GM19324 (cell line): ENCODE results near the gene TK2.
"Not testable (repeated sequence)": the region's sequence is repeated elsewhere in the genome, so short reads cannot be mapped to it uniquely, and the experiment has no call there.

Experiments
- ATAC-seq: cut with Tn5 transposase; IDR thresholded peaks from one replicate; pipeline ENCODE4 v1.9.1; 2021; ENCODE audit warnings: mild to moderate bottlenecking, moderate library complexity; ENCODE audit not compliant: unreplicated experiment, low FRiP score

TK2 gene

DNA sequence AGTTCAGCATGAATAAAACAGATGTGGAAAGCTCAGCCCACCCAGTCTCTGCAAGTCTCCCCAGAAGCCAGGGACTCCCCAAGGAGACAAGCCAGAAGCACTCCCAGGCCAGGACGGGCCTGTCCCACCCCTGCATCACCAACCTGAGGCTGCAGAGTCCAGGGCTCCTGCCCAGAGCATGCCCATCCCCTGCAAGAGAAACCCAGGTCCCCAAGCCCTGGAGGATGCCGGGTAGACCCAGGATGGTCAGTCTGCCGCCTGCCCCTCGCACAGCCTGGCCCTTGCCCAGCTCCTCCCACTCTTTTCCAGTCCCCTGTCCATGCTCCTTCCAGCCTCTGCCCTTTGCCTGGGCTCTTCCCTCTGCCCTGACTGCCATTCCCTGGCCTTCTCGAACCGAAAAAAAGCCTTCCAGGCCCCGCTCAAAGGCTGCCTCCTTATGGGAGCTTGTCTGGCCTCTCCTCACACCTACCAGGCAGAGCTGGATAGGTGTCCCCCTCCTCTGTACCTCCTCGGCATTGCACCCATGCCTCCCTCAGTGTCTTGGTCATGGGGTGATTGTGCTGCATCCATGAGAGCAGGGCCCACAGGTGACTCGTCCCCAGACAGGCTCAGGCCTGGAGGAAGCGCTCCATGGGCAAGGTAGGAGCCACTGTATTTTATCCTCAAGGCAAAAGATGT, 78.1 kb downstream of the TK2 start:
- ATAC-seq = no peak

DNA sequence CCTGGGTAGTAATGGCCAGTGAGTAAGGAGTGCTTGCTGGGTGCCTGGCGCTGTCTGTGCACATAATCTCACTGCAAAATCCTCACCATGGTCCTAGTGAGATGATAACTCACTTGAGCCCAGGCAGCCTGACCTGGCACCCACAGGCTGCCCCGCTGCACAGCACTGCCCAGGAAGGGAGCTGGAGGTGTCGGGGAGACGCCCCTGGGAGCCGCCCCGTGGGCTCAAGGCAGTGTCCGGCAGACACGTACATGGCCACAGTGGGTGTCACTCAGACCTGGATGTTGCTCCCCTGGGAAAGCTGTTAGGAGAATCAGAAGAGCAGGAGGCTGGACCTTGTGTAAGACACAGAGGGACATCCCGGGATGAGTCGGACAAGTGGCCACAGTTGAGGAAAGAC, 78.7 kb downstream of the TK2 start:
- no peak for ATAC-seq

DNA sequence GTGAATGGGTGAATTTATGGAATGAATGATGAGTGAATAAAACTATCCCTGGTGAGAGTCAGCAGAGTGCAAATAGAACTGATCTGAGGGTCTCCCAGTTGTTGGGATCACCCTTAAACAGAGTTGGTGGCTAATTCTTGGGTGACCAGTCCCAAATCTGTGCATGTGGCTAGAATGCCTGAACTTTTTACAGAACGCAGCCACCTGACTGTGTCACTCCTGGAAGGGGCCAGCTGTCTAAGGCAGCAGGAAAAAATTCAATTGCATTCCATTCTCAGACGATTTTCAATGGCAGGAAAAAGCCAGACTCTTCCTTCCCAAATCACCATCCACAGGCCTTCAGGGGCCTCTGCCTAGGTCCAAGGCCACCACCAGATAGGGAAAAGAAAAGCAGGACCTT, 79.4 kb downstream of the TK2 start:
- no peak for ATAC-seq

DNA sequence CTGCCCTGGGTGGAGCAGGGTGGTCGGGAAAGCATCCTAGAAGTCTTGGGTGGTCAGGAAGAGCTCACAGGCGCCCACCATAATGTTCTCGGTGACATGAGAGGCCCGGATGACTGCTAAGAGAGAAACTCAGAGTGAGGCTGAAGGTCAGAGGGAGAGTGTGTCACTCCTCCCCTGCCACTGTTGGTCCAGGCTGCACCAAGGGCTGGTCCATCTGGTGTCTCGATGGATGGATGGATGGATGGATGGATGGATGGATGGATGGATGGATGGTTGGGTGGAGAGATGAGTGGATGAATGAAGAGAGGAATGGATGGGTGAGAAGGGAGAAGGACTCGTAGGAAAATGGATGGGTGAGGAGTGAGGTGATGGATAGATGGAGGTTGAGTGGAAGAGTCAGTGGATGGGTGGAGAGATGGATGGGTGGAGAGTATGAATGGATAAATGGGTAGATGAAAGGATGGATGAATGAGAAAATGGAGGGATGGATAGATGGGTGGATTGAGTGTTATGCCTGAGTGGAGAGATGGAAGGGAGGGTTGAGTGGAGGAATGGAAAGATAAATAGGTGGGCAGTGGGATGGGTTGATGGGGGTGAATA, 79.9 kb downstream of the TK2 start:
- no peak for ATAC-seq

DNA sequence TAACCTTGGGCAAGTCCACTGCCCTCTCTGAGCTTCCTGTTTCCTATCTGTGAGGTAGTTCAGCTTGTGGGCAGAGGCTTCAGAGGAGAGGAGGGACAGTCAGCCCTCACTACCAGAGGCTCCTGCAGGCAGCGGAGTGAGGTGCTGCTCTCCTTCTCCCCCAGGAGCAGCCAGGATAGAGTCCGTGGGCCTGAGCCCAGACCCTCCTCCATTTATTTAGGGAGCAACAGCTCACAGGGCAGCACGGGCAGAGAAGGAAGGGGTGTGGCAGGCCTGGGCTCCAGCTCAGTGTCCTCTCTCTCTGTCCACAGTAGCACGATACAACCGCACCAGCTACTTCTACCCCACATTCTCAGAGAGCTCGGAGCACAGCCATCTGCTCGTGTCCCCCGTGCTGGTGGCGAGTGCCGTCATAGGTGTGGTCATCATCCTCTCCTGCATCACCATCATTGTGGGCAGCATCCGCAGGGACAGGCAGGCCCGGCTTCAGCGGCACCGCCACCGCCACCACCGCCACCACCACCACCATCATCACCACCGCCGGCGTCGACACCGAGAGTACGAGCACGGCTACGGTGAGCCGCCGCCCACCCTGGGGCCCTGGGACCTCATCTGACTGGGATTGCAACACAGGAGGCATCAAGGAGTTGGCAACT, 80.5 kb downstream of the TK2 start:
- no peak for ATAC-seq

DNA sequence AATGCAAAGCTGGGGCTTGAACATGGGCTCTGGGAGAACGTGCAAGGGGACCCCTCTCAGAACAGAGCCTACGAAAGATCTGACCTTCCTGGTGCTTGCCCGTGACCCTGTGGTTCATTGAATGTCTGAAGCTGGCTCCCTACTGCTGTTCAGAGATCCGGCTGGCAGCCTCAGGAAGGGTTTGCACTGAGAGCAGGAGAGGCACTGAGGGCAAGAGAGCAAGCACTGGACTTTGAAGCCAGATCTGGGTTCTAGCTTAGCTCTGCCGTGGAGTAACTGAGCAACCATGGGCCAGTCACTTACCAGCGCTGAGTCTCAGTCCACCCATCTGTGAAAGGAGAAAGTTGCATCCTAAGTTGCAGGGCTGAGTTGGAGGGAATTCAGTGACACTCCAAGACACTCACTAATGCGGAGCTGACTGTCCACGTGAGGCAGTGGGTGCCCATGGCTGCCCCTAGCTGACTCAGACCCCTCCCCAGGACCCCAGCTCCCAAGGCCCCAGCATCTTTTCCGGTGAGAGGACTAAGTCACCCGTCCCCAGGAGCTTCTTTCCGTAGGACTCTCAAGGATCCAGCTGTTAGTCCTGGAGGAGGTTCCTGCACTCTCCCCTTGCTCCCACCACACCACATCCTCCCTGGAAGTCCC, 81.5 kb downstream of the TK2 start:
- ATAC-seq = no peak

DNA sequence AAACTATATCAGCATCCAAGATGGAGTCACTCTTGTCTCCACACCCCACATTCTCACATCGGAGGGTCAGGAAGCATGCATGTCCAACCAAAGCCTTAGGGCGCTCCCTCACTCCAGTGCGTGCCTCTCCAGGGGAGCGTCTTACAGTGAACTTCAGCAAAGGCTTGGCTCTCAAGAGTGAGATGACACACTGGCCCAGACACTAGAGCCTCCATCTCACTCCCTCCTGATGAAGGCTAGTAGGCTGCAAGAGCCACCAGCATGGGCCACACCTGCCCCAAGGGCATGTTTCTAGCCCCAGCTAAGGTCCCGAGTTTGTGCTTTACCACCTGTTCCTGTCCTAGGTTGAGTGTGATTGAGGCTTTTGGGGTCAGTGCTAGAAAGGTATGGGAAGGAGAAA, 82.3 kb downstream of the TK2 start:
- ATAC-seq = no peak

DNA sequence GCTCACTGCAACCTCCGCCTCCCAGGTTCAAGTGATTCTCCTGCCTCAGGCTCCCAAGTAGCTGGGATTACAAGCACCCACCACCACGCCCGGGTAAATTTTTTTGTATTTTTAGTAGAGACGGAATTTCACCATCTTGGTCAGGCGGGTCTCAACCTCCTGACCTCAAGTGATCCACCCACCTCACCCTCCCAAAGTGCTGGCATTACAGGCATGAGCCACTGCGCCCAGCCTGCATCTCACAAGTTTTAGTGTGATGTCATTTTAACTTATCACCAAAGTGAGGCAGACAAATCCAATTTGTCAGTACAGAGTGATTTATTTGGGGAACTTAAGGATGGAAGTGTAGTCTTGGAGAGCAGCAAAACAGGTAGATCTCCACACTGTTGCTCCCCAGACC, 83.3 kb downstream of the TK2 start:
- not testable (repeated sequence) for ATAC-seq

DNA sequence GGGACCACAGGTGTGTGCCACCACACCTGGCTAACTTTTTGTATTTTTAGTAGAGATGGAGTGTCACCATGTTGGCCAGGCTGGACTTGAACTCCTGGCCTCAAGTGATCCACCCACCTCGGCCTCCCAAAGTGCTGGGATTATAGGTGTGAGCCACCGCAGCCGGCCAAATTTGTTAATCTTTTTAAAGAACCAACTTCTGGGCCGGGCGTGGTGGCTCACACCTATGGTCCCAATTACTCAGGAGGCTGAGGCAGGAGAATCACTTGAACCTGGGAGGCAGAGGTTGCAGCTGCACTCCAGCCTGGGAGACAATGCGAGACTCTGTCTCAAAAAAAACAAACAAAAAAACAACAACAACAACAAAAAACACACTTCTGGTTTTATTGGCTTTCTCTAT, 84.0 kb downstream of the TK2 start:
- not testable (repeated sequence) for ATAC-seq

DNA sequence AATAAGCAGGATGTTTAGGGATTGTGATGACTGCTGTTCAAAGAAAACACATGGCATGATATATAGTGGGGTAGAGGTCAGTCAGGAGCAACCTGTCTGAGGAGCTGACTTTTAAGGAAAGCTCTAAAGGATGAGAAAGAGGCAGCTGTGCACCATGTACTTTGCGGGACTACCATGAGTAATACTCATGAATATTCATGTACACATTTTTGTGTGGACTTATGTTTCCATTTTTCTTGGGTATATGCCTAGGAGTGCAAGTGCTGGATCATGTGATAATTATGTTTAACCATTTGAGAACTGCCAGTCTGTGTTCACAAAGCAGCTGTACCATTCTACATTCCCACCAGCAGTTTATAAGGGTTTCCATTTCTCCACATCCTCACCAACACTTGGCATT, 87.0 kb downstream of the TK2 start:
- ATAC-seq = no peak

DNA sequence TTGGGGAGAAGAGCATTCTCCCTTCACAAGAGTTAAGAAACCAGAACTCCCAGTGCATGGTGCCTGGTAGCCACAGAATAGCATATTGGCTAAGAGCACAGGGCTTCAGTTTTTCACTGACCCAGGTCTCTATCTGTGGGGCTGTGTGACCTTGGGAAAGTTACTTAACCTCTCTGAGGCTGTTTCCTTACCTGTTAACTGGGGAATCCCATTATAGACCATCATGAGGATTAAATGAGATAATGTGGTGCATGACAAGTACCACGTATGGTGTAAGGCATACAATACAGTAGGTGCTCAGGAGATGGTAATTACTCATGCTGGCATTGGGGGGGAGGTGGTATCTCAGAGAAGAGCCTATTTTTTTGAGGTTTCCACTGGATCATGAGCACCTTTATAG, 89.2 kb downstream of the TK2 start:
- no peak for ATAC-seq

DNA sequence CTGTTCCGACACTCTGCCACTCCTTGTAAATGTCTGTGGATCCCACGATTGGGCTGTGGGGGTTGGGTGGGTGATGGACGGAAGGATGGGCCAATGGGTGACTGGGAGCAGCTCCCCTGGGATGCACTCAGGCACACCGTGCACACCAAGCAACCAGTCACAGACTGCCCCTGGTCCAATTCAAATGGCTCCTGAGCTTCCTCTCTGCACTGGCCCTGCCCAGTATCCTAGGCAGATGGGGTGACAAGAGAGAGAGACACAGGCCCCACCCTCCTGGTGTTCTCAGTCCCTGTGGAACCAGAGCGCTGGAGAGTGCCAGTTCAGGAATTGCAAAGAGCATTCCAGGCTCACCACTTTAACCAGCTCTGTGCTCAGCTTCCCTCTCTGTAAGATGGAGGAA, 90.0 kb downstream of the TK2 start:
- ATAC-seq = no peak

DNA sequence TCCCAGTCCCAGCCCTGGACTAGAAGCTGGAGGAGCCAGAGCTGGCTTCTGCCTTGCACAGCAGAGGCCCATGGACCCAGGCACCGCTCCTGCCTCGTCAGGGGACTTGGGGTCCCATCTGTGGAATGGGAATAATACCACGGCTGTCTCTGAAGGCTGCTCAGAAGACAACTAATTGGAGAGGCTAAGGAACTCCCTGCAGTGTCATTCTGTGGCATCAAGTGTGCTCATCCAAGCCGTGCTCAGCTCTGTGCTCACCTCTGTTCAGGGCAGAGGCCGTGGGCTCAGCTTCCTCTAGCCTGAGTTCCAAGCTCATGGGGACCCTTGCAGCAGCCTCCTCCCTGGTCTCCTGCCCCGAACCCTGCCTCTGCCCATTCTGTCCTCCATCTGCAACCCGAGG, 91.1 kb downstream of the TK2 start:
- no peak for ATAC-seq

DNA sequence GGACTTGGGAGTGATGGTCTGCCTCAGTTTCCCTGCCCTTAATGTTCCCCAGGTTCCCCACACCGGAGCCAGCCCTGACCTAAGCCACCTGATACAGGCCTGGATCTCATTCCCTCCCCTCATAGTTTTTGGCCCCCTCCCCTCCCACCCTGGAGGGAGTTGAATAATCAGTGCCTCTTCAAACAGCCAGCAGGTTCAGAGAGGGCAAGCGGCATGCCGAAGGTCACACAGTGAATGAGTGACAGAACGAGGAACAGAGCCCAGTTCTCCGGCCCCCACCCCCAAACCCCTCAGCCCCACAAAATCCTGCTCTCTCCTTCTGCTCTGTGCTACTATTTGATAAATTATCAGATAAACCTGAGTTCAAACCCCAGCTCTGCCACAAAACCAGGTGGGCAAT, 91.6 kb downstream of the TK2 start:
- ATAC-seq = no peak
